Keratinocyte (primary cell): ENCODE results near the gene AK2.

Experiments used
- CTCF ChIP-seq, 3 experiments: IDR thresholded peaks in 1 of 3; conservative IDR thresholded peaks in 1 of 3; optimal IDR thresholded peaks in 1 of 3; 2 replicates in 2 of 3; 3 replicates in 1 of 3; pipeline versions ENCODE3 to v1.5.1; 2011; ENCODE audit warnings: low read length in 3 of 3, mild to moderate bottlenecking in 3 of 3, moderate library complexity in 2 of 3, control low read depth in 1 of 3, inconsistent platforms in 1 of 3; ENCODE audit not compliant: insufficient read depth in 2 of 3; ENCODE audit errors: extremely low read depth in 1 of 3
- EZH2 ChIP-seq: IDR thresholded peaks from one replicate; pipeline ENCODE4 v1.6.1; 2012; ENCODE audit warnings: inconsistent platforms, mild to moderate bottlenecking, low read length, moderate library complexity

GRCh38 chr1:33001282-33001681 lies 35.4 kb downstream of the AK2 start:
- TF ChIP-seq EZH2: no peak
- peak; percentile 27 to 41 (median 39) for TF ChIP-seq CTCF (optimal IDR thresholded peaks at IDR 0.05 in 1 of 3, IDR thresholded peaks at IDR 0.05 in 1 of 3, conservative IDR thresholded peaks at IDR 0.05 in 1 of 3; ENCODE audit: extremely low read depth in 1 of 3, insufficient read depth in 2 of 3, low read length in 3 of 3)
